Osteocyte (in vitro differentiated cells): ENCODE data around the gene AEBP1. TPM values are rescaled to one million over a fixed set of nuclear protein-coding genes. Genes with fewer than 3 reads are reported as not detected.

Experiments
- DNase-seq: peaks from one replicate; pipeline ENCODE4 v3.0.0; 2021; ENCODE audit warnings: mixed read lengths; ENCODE audit not compliant: unreplicated experiment; ENCODE audit errors: extremely low spot score
- H3K27ac Mint-ChIP-seq: one replicate; pipeline ENCODE4 v1.8.0; 2021; ENCODE audit warnings: mild to moderate bottlenecking, mixed read lengths; ENCODE audit not compliant: unreplicated experiment
- H3K27me3 Mint-ChIP-seq: one replicate; pipeline ENCODE4 v1.8.0; 2021; ENCODE audit warnings: mixed read lengths; ENCODE audit not compliant: unreplicated experiment
- H3K36me3 Mint-ChIP-seq: one replicate; pipeline ENCODE4 v1.8.0; 2021; ENCODE audit warnings: mixed read lengths; ENCODE audit not compliant: unreplicated experiment
- H3K4me1 Mint-ChIP-seq: one replicate; pipeline ENCODE4 v1.8.0; 2021; ENCODE audit warnings: mixed read lengths; ENCODE audit not compliant: unreplicated experiment
- H3K4me3 Mint-ChIP-seq: one replicate; pipeline ENCODE4 v1.8.0; 2021; ENCODE audit warnings: mild to moderate bottlenecking, moderate library complexity, mixed read lengths; ENCODE audit not compliant: unreplicated experiment
- H3K9me3 Mint-ChIP-seq: one replicate; pipeline ENCODE4 v1.8.0; 2021; ENCODE audit warnings: mixed read lengths; ENCODE audit not compliant: unreplicated experiment
- CTCF ChIP-seq: fragments of 200-600 bp; sonication (generic); IDR thresholded peaks from 2 replicates; pipeline ENCODE4 v1.5.0; 2021; ENCODE audit warnings: antibody characterized with exemption, mild to moderate bottlenecking, moderate library complexity
- total RNA-seq: library from RNA; stranded (reverse); gene quantifications from 2 replicates; pipeline ENCODE4 v1.2.1, GENCODE V29; 2021

The AEBP1 gene
- total RNA-seq, 1 donor from 2014 or later, result 781 TPM

GRCh38 chr7:44107961-44108767 is 4.0 kb downstream of the AEBP1 start:
- no peaks in the 10 kb centered on the region for H3K9me3 Mint-ChIP-seq
- H3K4me1 Mint-ChIP-seq, result peaks cover 36% of the 10 kb centered on the region
- no peak for DNase-seq
- no peak for TF ChIP-seq CTCF
- H3K27me3 Mint-ChIP-seq, result no peaks in the 10 kb centered on the region
- no peak overlapping the region for H3K27ac Mint-ChIP-seq
- H3K36me3 Mint-ChIP-seq, result peaks cover 26% of the 10 kb centered on the region
- H3K4me3 Mint-ChIP-seq, result peak overlapping the region; percentile 54

- H3K27me3 Mint-ChIP-seq, result no peaks in the 10 kb centered on the region
- no peak for TF ChIP-seq CTCF
- peaks cover 31% of the 10 kb centered on the region for H3K36me3 Mint-ChIP-seq
- peaks cover 30% of the 10 kb centered on the region for H3K4me1 Mint-ChIP-seq
- H3K4me3 Mint-ChIP-seq, result peak overlapping the region; percentile 54
- no peaks in the 10 kb centered on the region for H3K9me3 Mint-ChIP-seq
- no peak for DNase-seq
- peak overlapping the region; percentile 14 for H3K27ac Mint-ChIP-seq
These were observed 4.9 kb downstream of the AEBP1 start for GRCh38 chr7:44108768-44109750.

GRCh38 chr7:44109991-44110390 is 5.8 kb downstream of the AEBP1 start:
- no peak for DNase-seq
- H3K36me3 Mint-ChIP-seq, result peaks cover 31% of the 10 kb centered on the region
- no peaks in the 10 kb centered on the region for H3K9me3 Mint-ChIP-seq
- H3K4me3 Mint-ChIP-seq, result no peak overlapping the region
- H3K27ac Mint-ChIP-seq, result peak overlapping the region; percentile 31
- no peaks in the 10 kb centered on the region for H3K27me3 Mint-ChIP-seq
- peaks cover 31% of the 10 kb centered on the region for H3K4me1 Mint-ChIP-seq
- no peak for TF ChIP-seq CTCF

GRCh38 chr7:44110719-44111635 is 6.8 kb downstream of the AEBP1 start:
- no peaks in the 10 kb centered on the region for H3K27me3 Mint-ChIP-seq
- no peak for DNase-seq
- no peak for TF ChIP-seq CTCF
- no peaks in the 10 kb centered on the region for H3K9me3 Mint-ChIP-seq
- H3K4me3 Mint-ChIP-seq, result no peak overlapping the region
- peaks cover 24% of the 10 kb centered on the region for H3K4me1 Mint-ChIP-seq
- no peak overlapping the region for H3K27ac Mint-ChIP-seq
- peaks cover 26% of the 10 kb centered on the region for H3K36me3 Mint-ChIP-seq
